ENCODE results near the gene BTN2A1.
"Not testable (repeated sequence)": the region's sequence is repeated elsewhere in the genome, so short reads cannot be mapped to it uniquely, and the experiment has no call there.

The BTN2A1 gene

GRCh38 chr6:26457806-26458688 is at the start of gene BTN2A1:
Gene BTN2A1, plus strand, starts transcription at chr6:26457955. Its CDS starts 682 bp downstream, at chr6:26458637.
- peak; percentile 71 for DNase-seq (ENCODE audit: low spot score)

- DNase-seq (ENCODE audit: low spot score): no peak
Observed at GRCh38 chr6:26408828-26409730, 48.7 kb upstream of the BTN2A1 start.

GRCh38 chr6:26411751-26412150 is 46.0 kb upstream of the BTN2A1 start:
- DNase-seq (ENCODE audit: low spot score): no peak

- no peak for DNase-seq (ENCODE audit: low spot score)
Observed at GRCh38 chr6:26412228-26412627, 45.5 kb upstream of the BTN2A1 start.

- DNase-seq (ENCODE audit: low spot score): no peak
Observed at GRCh38 chr6:26412954-26413353, 44.8 kb upstream of the BTN2A1 start.

GRCh38 chr6:26414281-26414680 is 43.5 kb upstream of the BTN2A1 start:
- DNase-seq (ENCODE audit: low spot score): no peak

- DNase-seq (ENCODE audit: low spot score): no peak
Observed at GRCh38 chr6:26415036-26415614, 42.6 kb upstream of the BTN2A1 start.

- no peak for DNase-seq (ENCODE audit: low spot score)
Observed at GRCh38 chr6:26415791-26416190, 42.0 kb upstream of the BTN2A1 start.

GRCh38 chr6:26416288-26416687 is 41.5 kb upstream of the BTN2A1 start:
- DNase-seq (ENCODE audit: low spot score): no peak

- not testable (repeated sequence) for DNase-seq (ENCODE audit: low spot score)
Observed at GRCh38 chr6:26418077-26418476, 39.7 kb upstream of the BTN2A1 start.

GRCh38 chr6:26418795-26419194 is 39.0 kb upstream of the BTN2A1 start:
- not testable (repeated sequence) for DNase-seq (ENCODE audit: low spot score)

- peak; percentile 16 for DNase-seq (ENCODE audit: low spot score)
Observed at GRCh38 chr6:26420688-26421171, 37.0 kb upstream of the BTN2A1 start.

GRCh38 chr6:26421259-26422144 is 36.3 kb upstream of the BTN2A1 start:
- peak; percentile 61 for DNase-seq (ENCODE audit: low spot score)

GRCh38 chr6:26422329-26422728 is 35.4 kb upstream of the BTN2A1 start:
- no peak for DNase-seq (ENCODE audit: low spot score)

GRCh38 chr6:26426691-26427450 is 30.9 kb upstream of the BTN2A1 start:
- no peak for DNase-seq (ENCODE audit: low spot score)

GRCh38 chr6:26427451-26427809 is 30.3 kb upstream of the BTN2A1 start:
- no peak for DNase-seq (ENCODE audit: low spot score)

GRCh38 chr6:26428206-26428605 is 29.5 kb upstream of the BTN2A1 start:
- DNase-seq (ENCODE audit: low spot score): no peak

- DNase-seq (ENCODE audit: low spot score): no peak
Observed at GRCh38 chr6:26430787-26431186, 27.0 kb upstream of the BTN2A1 start.

- no peak for DNase-seq (ENCODE audit: low spot score)
Observed at GRCh38 chr6:26431258-26432172, 26.2 kb upstream of the BTN2A1 start.

Measured in HuH-7 (cell line).